Muscle layer of duodenum (tissue), 2 donors: Measurements from ENCODE around the gene EI24.

Experiments
- H3K27ac ChIP-seq: one replicate; pipeline ENCODE4 v1.7.0; 2013; ENCODE audit warnings: mild to moderate bottlenecking, low read length
- H3K27me3 ChIP-seq: one replicate; pipeline ENCODE4 v1.7.0; 2013; ENCODE audit warnings: low read depth, mild to moderate bottlenecking, control low read depth, low read length
- H3K36me3 ChIP-seq, 2 donors: one replicate each; pipeline ENCODE4 v1.7.0; 2013; ENCODE audit warnings: low read length in 2 of 2, control low read depth in 1 of 2, mild to moderate bottlenecking in 1 of 2; ENCODE audit not compliant: insufficient read depth in 2 of 2, control insufficient read depth in 1 of 2
- H3K4me1 ChIP-seq, 2 donors: one replicate each; pipeline ENCODE4 v1.7.0; 2013; ENCODE audit warnings: low read length in 2 of 2, mild to moderate bottlenecking in 2 of 2, control low read depth in 1 of 2, moderate library complexity in 1 of 2; ENCODE audit not compliant: insufficient read depth in 2 of 2, control insufficient read depth in 1 of 2
- H3K4me3 ChIP-seq, 2 donors: one replicate each; pipeline ENCODE4 v1.7.0; 2013; ENCODE audit warnings: low read length in 2 of 2, low read depth in 1 of 2, mild to moderate bottlenecking in 1 of 2
- H3K9me3 ChIP-seq, 2 donors: one replicate each; pipeline ENCODE4 v1.7.0; 2013; ENCODE audit warnings: low read length in 2 of 2, control low read depth in 1 of 2, mild to moderate bottlenecking in 1 of 2; ENCODE audit not compliant: control insufficient read depth in 1 of 2
- donor health status: healthy.

EI24 gene

DNA sequence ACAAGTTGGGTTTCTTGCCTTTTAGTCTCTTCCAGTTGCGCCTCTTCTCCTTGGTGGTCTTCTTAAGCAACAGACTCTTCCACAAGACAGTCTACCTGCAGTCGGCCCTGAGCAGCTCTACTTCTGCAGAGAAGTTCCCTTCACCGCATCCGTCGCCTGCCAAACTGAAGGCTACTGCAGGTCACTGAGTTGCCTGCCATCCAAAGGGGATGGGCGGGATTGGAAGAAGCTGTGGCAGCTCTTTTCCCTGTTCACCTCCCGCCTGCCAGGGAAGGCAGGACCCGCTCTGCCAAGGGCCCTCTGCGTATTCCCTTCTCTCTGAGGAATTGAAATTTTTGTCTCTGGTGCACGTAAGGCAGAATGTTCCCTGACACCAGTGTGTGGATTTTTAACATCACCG lies 14.2 kb downstream of the EI24 start:
- Histone ChIP-seq H3K4me1 (no peaks in the 10 kb centered on the region), H3K27me3 (no peaks in the 10 kb centered on the region), H3K36me3 (peaks cover 38 to 55% of the 10 kb centered on the region in 2 donors), H3K9me3 (no peaks in the 10 kb centered on the region), H3K27ac (no peak overlapping the region), H3K4me3 (no peak overlapping the region)

DNA sequence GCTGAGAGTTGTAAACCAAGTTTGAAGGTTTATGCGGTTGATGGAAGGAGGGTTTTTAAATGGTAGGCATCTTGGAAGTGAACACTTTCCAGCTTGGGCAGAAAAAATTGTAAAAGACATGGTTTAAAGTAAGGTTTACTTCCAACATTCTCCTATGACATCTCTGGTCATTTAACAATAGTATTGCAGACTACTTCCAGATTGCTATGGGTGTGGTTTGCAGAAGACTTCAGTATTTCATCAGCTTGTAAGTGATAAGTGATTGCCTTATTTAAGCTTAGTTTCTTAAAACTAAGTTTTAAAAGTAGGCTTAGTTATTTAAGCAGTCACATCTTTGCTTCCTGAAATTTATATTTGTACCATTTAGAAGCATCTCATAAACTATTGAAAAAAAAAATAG lies 16.2 kb downstream of the EI24 start:
- no peaks in the 10 kb centered on the region for H3K4me1 ChIP-seq
- H3K27me3 ChIP-seq, result no peaks in the 10 kb centered on the region
- H3K27ac ChIP-seq, result no peak overlapping the region
- H3K36me3 ChIP-seq, result peaks cover 24 to 36% of the 10 kb centered on the region in 2 donors
- H3K4me3 ChIP-seq, result no peak overlapping the region
- no peaks in the 10 kb centered on the region for H3K9me3 ChIP-seq

GRCh38 chr11:125586623-125587022 lies 17.3 kb downstream of the EI24 start:
- Histone ChIP-seq H3K9me3 (no peaks in the 10 kb centered on the region), H3K27ac (no peak overlapping the region), H3K4me3 (no peak overlapping the region), H3K4me1 (no peaks in the 10 kb centered on the region), H3K36me3 (peaks cover 19 to 28% of the 10 kb centered on the region in 2 donors), H3K27me3 (no peaks in the 10 kb centered on the region)

DNA sequence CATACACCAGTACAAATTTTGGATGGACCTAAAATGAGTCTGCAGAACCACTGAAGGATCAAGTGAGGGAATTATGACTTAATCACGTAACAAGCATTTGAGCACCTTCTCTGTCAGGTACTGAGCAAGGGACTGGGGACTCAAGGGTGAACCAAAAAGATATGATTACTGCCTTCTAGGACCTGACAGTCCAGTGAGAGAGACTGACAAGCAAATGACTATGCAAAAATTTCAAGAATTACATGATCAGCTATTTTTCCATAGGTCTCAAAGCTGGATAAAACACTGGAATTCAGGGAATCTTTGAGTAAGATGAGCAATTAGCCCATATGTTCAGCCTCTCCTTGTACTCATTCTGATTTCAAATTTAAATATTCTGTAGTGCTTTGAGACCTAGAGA lies 18.2 kb downstream of the EI24 start:
- Histone ChIP-seq H3K27ac (no peak overlapping the region), H3K4me3 (no peak overlapping the region), H3K36me3 (peaks cover 14 to 28% of the 10 kb centered on the region in 2 donors), H3K9me3 (no peaks in the 10 kb centered on the region), H3K4me1 (no peaks in the 10 kb centered on the region), H3K27me3 (no peaks in the 10 kb centered on the region)

DNA sequence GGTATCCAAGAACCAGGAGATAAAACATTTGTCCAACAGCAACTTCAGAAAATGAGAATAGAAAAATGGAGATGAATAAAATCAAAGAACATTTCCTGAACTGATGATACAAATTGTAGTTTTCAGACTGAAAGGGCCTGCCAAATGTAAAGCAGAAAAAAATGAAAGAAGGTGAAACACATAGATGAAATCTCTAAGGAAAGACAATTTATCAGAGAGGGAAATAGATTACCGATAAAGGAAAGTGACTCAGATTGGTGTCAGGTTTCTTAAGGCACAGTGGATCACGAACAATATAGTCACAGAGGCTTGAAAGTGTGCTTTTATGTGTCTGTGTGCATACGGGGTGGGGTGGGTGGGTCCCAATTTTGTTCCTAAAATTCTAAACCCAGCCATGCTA lies 19.2 kb downstream of the EI24 start:
- H3K4me3 ChIP-seq, result no peak overlapping the region
- H3K27me3 ChIP-seq, result no peaks in the 10 kb centered on the region
- H3K36me3 ChIP-seq, result peaks cover 11 to 21% of the 10 kb centered on the region in 2 donors
- H3K9me3 ChIP-seq, result no peaks in the 10 kb centered on the region
- peaks cover 0 to 3% of the 10 kb centered on the region in 2 donors for H3K4me1 ChIP-seq
- H3K27ac ChIP-seq, result no peak overlapping the region

DNA sequence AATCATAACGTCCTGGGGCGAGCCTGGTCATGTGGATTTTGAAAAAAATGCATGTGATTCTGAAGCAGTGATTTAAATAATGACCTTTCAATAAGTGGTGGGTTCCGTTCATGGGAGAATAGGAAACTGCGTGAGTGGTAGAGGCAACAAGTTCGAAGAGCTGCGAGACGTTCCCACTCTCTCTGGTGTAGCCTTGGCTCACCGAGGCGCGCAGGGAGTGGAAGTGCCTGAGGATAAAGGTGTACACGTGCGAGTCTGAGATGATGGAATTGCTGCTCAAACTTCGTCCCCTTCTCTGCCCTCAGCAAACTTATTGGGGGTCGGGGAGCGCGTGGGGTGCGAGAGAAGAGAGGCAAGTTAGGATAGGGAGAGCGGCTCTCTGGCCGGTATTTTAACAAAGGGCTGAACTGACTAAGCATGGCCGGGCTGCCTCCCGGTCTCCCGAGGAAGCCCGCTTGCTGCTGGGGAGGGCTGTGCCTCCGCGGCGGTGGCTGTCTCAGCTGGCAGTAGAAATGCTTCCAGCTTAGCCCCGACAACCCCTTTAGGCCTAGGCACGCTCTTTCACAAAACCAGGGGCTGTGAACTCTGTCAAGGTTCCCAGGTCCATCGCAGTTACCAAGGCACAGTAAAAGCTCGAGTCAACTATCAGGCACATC lies 22.5 kb downstream of the EI24 start:
- peak overlapping the region; percentile 83 to 99 for H3K4me3 ChIP-seq
- H3K27me3 ChIP-seq, result no peaks in the 10 kb centered on the region
- peak overlapping the region; percentile 99 for H3K27ac ChIP-seq
- peaks cover 0 to 11% of the 10 kb centered on the region in 2 donors for H3K36me3 ChIP-seq
- no peaks in the 10 kb centered on the region for H3K9me3 ChIP-seq
- peaks cover 0 to 20% of the 10 kb centered on the region in 2 donors for H3K4me1 ChIP-seq

GRCh38 chr11:125592305-125593113 lies 23.2 kb downstream of the EI24 start, which contains the start of gene STT3A:
STT3A (plus strand) TSS chr11:125592852; CDS start chr11:125595916, 3,064 bp downstream.
- Histone ChIP-seq H3K36me3 (peaks cover 0 to 16% of the 10 kb centered on the region in 2 donors), H3K27ac (peak within 1 kb of the TSS; percentile 99), H3K27me3 (no peaks in the 10 kb centered on the region), H3K9me3 (no peaks in the 10 kb centered on the region), H3K4me3 (peak within 1 kb of the TSS; percentile 95 to 99), H3K4me1 (peaks cover 0 to 20% of the 10 kb centered on the region in 2 donors)

DNA sequence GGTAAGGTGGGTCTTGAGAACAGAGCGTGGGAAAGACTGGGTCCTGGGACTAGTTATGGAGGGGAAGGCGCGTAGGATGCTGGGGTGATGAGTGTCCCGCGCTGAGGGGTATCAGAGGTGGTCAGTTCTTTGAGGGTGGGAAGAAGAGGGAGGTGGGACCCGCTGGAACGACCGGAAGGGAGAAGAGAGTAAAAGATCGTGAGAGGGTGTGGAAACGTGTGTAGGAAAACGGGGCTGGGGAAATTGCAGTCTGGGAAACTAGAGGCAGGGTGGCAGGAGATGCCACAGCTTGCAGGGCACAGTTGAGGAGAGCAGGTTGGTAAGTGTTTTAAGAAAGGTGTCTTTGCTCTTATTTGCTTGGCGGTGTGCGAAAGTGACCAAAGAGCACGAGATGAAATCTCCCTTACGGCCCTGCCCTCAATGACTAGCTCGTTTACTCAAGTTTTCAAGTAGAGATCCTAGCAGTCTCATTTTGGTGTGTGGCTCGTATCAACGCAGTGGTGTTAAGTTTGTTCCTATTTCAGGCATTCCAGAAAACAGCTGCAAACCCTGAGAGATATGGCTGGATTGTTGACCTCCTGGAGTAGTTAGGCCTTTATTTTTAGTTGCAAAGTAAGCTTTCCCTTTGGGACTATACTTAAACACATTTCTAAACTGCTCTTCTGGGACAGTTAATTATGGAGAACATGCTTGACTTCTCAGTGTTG lies 24.0 kb downstream of the EI24 start:
- Histone ChIP-seq H3K9me3 (no peaks in the 10 kb centered on the region), H3K36me3 (peaks cover 0 to 23% of the 10 kb centered on the region in 2 donors), H3K27ac (peak overlapping the region; percentile 90), H3K4me3 (peak overlapping the region; percentile 95 to 99), H3K4me1 (peaks cover 0 to 20% of the 10 kb centered on the region in 2 donors), H3K27me3 (no peaks in the 10 kb centered on the region)

DNA sequence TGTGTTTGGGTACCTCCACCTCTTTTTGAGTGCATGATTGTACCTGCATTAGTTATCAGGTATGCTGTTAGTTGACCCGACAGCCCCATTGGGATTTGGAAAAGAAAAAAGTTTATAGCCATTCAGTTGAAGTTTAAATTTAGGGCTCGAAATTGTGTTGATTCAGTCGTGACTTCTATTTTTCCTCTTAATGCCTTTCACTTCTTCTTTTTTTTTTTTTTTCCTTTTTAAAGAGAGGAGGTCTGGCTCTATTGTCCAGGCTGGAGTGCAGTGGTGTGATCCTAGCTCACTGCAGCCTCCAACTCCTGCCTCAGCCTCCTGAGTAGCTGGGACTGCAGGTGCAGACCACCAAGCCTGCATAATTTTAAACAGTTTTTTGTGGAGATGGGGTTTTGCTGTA lies 25.7 kb downstream of the EI24 start:
- H3K4me3 ChIP-seq, result no peak overlapping the region
- H3K4me1 ChIP-seq, result peaks cover 0 to 20% of the 10 kb centered on the region in 2 donors
- H3K9me3 ChIP-seq, result no peaks in the 10 kb centered on the region
- H3K36me3 ChIP-seq, result peaks cover 6 to 35% of the 10 kb centered on the region in 2 donors
- no peaks in the 10 kb centered on the region for H3K27me3 ChIP-seq
- H3K27ac ChIP-seq, result no peak overlapping the region

DNA sequence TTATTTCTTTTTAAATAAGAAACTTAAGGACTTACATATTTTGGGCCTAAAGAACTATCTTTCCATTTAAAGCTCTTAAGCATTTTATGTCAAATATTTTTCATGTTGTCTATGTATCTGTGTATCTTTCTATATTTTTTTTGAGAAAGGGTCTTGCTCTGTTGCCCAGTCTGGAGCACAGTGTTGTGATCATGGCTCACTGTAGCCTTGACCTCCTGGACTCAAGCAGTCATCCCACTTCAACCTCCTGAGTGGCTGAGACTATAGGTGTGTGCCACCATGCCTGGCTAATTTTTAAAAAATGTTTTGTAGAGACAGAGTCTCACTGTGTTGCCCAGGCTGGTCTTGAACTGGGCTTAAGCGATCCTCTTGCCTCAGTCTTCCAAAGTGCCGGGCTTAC lies 31.4 kb downstream of the EI24 start:
- Histone ChIP-seq H3K9me3 (no peaks in the 10 kb centered on the region), H3K27ac (no peak overlapping the region)

DNA sequence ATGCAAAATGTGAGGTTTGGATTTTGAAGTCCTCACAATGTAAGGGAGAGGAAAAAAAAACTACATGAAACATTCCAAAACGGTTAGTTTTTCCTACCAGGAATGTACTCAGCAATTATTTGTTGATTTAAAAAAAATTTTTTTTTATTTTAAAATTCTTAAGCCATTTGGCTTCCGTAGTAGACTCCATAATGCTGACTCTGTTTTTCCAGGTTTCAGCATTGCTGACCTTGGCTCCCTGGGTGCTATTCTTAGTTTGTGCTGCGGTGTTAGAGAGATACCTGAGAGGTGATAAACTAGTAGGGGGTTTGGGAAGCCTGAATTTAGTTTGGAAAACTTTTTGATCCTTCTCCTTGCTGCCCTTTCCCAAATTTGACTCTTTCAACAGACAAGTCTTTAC lies 33.9 kb downstream of the EI24 start:
- no peak overlapping the region for H3K4me3 ChIP-seq
- no peaks in the 10 kb centered on the region for H3K27me3 ChIP-seq
- no peaks in the 10 kb centered on the region for H3K4me1 ChIP-seq
- H3K9me3 ChIP-seq, result no peaks in the 10 kb centered on the region
- no peak overlapping the region for H3K27ac ChIP-seq
- H3K36me3 ChIP-seq, result peaks cover 64 to 89% of the 10 kb centered on the region in 2 donors

More for the DNA sequence above, 31.4 kb downstream of the EI24 start:
- Histone ChIP-seq H3K4me3 (no peak overlapping the region), H3K27me3 (no peaks in the 10 kb centered on the region), H3K4me1 (peaks cover 0 to 3% of the 10 kb centered on the region in 2 donors), H3K36me3 (peaks cover 40 to 75% of the 10 kb centered on the region in 2 donors)
